NCI-H2107 treated with DMSO at 0.1 percent for 48 hours (cell line): ENCODE results near the gene DIP2B.
"Not testable (repeated sequence)": the region's sequence is repeated elsewhere in the genome, so short reads cannot be mapped to it uniquely, and the experiment has no call there.

Experiments used
- DNase-seq: peaks from one replicate; lab custom pipeline; 2025; ENCODE audit not compliant: unreplicated experiment; lab: John Stamatoyannopoulos, UW

The DIP2B gene

DNA sequence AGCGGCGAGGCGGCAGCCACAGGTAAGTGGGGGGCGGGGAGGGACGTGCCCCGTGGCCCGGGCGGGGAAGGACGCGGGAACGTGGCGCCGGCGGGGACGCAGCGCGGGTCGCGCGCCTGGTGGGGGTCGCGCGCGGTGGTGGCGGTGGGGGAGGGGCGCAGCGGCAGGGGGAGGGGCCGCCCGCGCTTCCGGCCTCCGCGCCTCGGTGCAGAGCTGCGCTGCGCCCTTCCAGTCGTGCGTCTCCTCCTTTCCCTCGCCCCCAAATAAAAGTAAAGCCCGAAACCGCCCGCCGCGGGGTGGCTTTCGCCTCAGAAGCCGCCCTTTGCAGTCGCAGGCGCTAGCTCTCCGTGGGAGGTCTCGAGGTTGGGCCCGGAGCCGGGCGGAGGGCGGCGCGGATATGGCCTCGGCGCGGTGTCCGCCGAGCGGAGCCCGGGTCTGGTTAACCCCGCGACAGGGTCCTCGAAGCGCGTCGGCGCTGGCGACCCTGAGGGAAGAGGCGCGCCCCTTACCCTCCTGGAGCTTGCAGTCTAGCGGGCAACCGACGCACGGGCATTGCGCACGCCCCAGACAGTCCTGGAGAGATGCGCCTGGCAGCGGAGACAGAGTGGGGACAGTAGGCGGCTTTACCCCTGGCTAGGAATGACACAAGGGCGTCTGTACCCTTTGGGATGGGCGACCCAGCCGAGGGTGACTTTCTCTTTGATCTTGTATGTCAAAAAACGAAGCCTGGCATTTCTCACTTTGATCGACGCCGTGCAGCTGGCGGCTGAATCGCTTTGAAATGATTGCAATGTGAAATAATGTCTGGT is 259.7 kb downstream of the DIP2B start:
- no peak for DNase-seq

DNA sequence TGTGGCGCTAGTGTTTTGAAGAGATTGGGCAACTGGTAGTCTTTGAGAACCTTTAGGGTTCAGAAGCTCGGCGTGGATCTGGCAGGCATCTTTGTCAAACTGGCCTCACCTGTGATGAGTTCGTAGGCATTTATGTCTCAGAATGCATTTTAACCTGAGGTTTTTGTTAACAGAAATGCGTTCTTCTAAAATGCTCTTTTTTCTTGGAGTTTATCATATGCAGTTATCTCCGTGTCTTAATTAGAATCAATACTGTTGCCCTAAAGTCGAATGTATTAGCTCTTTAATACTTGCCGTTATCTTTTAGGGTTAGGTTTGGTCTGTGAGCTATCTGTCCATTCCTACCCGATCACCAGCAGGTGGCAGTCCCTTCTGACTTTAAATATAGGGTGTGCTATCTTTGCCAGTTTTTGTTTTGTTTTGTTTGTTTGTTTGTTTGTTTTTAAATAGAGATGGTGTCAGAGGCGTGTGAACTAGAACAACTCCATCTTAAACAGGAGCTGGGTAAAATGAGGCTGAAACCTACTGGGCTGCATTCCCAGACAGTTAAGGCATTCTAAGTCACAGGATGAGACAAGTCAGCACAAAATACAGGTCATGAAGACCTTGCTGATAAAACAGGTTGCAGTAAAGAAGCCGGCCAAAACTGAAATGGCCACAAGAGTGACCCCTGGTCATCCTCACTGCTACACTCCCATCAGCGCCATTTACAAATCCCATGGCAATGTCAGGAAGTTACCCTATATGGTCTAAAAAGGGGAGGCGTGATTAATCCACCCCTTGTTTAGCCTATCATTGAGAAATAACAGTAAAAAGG is 260.5 kb downstream of the DIP2B start:
- DNase-seq = peak; percentile 61

DNA sequence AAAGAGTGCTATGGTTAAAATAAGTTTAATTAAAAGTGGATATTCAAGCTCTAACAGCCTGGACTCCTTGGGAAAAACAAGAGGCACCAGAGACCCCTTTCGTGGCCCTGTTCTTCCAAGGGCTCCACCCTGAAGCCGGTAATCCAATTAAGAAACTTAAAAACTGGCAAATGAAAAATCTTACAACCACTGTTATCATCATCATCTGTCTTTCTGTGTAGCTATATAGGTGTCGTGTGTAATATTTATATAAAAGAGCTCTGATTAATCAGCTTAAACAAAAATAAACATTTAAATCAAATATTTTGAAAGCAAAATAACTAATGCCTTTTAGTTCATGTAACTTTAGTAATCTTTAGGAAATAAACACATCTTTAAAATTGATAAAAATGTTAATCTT is 263.6 kb downstream of the DIP2B start:
- DNase-seq = no peak

DNA sequence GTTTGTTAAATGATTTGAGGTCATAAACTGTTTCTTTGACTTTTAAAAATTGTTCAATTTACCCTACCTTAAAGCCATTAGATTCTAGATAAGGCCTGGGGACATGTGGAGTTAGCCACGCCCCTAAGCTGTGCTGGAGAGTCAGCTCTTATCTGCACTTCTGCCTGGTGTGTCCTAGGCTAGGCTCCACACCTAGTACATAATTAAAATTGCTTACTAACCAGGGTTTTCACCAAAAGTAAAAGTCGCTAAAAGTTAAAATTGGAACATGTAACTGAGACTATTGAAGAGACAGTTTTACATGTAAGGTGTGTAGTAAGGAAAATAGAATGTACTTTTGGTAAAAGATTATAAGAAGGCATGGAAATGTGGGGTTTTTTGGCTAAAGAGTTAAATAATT is 264.0 kb downstream of the DIP2B start:
- DNase-seq = not testable (repeated sequence)

DNA sequence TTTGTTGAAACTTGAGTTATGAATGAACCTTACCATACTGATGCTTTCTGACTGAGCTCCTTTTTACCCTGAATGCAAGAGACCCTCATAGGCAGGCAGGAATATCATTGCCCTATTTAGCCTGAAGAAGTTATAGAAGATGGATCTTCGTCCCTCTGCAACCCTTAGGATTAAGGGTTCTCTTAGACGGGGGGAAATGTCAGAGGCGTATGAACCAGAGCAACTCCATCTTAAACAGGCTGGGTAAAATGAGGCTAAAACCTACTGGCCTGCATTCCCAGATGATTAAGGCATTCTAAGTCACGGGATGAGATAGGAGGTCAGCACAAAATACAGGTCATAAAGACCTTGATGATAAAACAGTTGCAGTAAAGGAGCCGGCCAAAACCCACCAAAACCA is 266.6 kb downstream of the DIP2B start:
- no peak for DNase-seq

DNA sequence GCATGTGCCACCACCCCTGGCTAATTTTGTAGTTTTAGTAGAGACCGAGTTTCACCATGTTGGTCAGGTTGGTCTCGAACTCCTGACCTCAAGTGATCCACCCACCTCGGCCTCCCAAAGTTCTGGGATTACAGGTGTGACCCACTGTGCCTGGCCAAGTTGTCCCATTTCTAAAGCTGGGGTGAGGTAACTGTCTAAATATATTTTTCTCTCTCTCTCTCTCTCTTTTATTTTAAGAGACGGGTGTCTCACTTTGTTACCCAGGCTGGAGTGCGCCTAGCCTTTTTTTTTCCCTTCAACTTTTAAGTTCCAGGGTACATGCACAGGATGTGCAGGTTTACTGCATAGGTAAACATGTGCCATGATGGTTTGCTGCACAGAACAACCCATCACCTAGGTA is 267.7 kb downstream of the DIP2B start:
- DNase-seq = no peak

DNA sequence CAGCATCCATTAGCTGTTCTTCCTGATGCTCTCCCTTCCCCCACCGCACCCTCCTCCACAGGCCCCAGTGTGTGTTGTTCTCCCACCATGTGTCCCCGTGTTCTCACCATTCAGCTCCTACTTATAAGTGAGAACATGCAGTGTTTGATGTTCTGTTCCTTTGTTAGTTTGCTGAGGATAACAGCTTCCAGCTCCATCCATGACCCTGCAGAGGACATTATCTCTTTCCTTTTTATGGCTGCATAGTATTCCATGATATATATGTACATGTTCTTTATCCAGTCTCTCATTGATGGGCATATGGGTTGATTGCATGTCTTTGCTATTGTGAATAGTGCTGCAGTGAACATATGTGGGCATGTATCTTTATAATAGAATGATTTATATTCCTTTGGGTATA is 268.1 kb downstream of the DIP2B start:
- DNase-seq = no peak

DNA sequence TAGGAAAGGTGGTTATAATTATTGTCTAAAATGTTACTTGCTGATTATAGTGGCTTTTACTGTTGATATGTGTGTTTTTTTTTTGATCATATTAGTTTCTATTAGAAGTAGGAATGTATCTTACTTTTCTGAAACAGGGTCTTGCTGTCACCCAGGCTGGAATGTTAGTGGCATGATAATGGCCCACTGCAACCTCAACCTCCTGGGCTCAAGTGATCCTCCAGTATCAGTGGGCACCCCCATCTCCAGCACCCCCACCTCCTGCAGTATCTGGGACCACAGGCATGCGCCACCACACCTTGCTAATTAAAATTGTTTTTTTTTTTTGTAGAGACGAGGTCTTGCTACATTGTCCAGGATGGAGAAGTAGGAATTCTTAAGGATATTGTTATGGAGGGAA is 270.5 kb downstream of the DIP2B start:
- DNase-seq = no peak

DNA sequence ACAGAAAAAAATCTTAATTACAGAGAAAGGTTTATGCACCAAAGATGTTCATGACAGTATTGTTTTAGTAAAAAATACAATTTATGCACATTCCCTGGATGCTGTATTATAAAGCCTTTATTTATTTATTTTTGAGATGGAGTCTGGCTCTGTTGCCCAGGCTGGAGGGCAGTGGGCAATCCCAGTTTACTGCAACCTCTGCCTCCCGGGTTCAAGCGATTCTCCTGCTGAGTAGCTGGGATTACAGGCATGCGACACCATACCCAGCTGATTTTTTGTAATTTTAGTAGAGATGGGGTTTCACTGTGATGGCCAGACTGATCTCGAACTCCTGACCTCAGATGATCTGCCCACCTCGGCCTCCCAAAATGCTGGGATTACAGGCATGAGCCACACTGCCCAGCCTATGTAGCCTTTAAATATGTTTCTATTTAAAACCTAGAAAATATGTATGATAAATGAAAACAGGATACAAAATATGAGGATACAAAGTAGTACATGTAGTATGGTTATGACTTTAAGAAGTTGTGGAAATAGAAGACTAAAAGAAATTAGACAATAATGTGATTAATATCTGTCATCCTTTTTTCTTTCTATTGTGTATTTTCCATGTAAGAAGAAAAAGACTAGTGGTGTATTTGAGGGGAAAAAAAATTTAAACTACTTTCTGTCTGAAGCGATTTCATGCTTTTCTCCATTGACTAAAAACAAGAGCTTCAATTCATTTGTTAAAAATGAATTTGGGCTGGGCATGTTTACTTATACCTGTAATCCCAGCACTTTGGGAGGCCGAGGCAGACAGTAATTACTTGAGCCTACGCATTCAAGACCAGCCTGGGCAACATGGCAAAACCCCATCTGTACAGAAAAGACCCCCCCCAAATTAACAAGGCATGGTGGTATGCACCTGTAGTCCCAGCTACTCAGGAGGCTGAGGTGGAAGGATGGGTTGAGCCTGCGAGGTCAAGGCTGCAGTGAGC is 272.3 kb downstream of the DIP2B start:
- DNase-seq = no peak

DNA sequence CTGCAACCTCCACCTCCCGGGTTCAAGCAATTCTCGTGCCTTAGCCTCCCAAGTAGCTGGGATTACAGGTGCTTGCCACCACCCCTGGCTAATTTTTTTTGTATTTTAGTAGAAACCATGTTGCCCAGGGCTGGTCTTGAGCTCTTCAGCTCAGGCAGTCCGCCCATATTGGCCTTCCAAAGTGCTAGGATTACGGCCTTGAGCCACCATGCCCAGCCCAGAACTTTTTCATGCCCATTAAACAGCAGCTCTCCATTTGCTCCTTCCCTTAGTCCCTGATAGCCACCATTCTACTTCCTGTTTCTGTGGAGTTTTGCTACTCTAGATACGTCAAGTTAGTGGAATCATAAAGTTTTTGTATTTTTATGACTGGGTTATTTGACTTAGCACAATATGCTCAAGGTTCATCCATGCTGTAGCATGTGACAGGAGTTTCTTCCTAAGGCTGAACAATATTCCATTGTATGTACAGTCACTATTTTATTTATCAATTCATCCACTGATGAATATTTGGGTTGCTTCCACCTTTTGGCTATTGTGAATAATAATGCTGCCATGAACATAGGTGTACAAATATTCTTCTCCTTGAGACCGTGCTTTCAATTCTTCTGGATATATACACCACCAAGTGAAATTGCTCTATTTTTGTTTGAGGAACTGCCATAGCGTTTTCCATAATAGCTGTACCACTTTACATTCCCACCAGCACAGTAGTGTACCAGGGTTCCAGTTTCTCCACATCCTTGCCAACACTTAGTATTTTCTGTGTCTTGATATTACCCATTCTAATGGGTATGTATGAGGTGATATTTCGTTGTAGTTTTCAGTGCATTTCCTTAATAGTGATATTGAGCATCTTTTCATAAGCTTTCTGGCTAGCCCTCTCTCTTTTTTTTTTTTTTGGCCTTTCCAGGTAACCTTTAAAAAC is 274.1 kb downstream of the DIP2B start:
- no peak for DNase-seq

DNA sequence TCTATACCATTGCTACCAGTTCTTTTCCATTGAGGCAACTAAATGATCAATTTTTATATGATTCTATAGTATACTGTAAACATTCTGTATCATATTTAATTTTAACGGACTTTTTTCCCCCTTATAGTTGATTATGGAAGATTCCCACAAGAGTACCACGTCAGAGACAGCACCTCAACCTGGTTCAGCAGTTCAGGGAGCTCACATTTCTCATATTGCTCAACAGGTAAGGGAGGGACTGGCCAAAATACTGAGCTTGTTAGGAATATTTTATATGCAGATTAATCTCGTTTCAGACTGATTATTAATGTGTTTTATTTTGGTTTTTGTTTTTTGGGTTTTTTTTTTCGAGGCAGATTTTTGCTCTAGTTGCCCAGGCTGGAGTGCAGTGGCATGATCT is 275.2 kb downstream of the DIP2B start:
- no peak for DNase-seq

DNA sequence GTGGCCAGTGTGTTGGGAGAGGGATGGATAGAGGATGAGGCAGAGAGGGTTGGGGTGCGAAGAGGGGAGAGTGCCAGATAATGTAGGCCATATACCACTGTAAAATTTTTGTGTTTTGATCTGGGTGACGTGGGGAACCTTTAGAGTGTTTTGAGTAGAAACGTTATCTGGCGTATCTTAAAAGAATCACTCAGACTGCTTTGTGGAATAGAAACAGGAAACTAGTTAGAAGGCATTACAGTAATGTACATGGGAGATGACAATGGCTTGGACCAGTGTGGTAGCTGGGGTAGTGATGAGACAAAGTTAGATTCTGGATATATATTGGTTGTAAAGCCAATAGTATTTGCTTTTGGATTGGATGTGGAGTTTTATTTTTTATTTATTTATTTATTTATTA is 279.7 kb downstream of the DIP2B start:
- DNase-seq = no peak

DNA sequence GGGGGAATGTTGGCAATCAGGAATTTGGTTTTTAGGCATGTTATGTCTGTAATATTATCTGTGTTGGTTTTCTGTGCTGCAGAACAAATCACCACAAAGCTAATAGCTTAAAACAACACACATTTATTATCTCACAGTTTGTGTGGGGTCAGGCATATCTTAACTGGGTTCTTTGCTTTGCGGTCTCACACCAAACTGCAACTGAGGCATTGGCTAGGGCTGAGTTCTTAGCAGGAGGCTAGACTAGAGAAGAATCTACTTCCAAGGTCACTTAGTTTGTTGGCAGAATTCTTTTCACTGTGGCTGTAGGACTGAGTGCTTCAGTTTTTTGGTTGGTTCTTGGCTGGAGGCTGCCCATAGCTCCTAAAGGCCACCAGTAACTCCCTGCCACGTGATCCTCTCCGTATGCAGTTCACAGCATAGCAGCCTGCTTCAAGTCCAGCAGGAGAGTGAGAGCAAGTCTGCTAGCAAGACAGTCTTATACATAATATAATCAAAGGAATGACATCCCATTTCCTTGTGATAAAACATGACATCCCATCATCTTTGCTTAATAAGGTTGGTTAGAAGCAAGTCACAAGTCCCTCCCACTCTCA is 280.7 kb downstream of the DIP2B start:
- DNase-seq = no peak

DNA sequence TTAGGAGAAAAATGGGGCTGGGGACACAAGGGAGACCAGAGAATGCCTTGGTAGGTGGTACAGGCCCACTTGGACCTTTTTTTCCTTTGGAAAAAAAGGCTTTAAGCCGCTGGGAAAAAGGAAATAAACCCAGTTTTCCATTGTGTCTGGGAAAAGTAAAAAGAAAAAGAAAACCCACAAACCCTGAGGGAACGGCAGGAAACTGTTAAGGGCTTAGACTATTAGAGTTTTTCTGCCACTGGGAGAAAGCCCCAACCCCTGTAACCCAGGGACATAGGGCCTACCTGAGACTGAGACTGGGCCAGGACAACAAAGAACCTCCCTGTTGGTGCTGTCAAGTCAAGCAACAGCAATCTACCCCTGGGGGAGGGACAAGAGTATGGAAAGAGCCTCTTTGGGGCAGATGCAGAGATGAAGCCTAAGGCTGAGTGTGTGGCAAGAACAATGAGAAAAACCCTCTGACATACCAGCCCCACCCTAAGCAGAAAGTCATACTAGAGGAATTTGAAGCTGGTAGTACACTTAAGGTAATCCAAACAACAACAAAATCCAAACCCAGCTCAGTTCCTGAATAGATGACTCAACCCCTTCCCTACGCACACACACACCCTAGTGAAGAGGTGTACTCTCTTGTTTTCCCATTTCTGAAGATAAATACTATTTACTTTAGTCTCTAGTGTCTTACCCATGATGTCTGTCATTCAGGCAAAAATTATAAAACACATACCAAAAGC is 281.9 kb downstream of the DIP2B start:
- no peak for DNase-seq

DNA sequence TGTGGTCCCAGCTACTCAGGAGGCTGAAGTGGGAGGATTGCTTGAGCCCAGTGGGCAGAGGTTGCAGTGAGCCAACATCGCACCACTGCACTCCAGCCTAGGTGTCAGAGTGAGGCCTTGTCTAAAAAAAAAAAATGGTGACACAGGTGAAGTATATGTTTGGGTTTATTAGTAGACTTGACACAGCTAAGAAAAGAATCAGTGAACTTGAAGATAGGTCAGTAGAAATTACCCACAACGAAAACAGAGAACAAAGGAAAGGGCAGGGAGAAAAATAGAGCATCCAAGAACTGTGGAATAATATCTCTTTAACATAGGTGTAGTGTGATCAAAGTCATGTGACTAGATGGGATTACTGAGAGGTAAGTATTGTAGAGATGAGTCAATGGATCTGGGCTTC is 282.8 kb downstream of the DIP2B start:
- DNase-seq = no peak

DNA sequence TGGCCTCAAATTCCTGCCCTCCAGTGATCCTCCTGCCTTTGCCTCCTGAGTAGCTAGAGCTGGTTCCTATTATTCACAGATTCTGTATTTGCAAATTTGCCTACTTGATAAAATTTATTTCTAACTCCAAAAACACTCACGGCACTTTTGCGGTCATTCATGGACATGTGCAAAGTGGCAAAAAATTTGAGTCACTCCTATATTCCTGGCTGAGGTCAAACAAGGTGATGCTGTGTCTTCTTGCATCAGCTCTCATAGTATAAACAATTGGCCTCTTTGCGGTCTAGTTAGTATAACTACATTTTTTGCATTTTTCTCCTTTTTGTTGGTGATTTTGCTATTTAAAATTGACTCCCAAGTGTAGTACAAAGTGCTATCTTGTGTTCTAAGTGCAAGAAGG is 283.8 kb downstream of the DIP2B start:
- no peak for DNase-seq

DNA sequence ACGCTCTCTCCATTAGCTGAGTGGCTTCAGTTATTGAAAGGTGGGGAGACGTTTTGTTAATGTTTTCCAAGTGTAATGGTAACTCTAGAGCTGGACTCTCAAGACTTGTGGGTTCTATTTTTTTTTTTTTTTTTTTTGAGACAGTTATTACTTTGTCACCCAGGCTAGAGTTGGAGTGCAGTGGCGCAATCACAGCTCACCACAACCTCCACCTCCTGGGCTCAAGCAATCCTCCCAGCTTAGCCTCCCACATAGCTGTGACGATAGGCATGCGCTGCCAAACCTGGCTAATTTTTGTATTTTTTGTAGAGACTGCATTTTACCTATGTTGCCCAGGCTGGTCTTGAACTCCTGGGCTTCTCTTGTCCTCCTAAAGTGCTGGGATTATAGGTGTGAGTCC is 285.3 kb downstream of the DIP2B start:
- no peak for DNase-seq
